PC-9 (cell line): ENCODE measurements around the gene PDE1C.

Source experiments
- EZH2 ChIP-seq: fragments of 200-600 bp; sonication (generic); IDR thresholded peaks from 2 replicates; pipeline ENCODE4 v1.8.0; 2017; ENCODE audit warnings: antibody characterized with exemption, low read depth
- TF ChIP-seq, protein P1 (sequence below): fragments of 200-600 bp; sonication (generic); conservative IDR thresholded peaks from 2 replicates; pipeline ENCODE4 v1.6.1; 2017; ENCODE audit warnings: mixed run types, antibody characterized with exemption, mild to moderate bottlenecking, moderate library complexity

- TF ChIP-seq, protein P1, sequence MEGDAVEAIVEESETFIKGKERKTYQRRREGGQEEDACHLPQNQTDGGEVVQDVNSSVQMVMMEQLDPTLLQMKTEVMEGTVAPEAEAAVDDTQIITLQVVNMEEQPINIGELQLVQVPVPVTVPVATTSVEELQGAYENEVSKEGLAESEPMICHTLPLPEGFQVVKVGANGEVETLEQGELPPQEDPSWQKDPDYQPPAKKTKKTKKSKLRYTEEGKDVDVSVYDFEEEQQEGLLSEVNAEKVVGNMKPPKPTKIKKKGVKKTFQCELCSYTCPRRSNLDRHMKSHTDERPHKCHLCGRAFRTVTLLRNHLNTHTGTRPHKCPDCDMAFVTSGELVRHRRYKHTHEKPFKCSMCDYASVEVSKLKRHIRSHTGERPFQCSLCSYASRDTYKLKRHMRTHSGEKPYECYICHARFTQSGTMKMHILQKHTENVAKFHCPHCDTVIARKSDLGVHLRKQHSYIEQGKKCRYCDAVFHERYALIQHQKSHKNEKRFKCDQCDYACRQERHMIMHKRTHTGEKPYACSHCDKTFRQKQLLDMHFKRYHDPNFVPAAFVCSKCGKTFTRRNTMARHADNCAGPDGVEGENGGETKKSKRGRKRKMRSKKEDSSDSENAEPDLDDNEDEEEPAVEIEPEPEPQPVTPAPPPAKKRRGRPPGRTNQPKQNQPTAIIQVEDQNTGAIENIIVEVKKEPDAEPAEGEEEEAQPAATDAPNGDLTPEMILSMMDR, result no peak
- TF ChIP-seq EZH2, result no peak
Observed at GRCh38 chr7:31981874-31982390, 88.3 kb downstream of the PDE1C start.
